ENCODE data around the gene CTDP1. TPM values are rescaled to one million over a fixed set of nuclear protein-coding genes. Genes with fewer than 3 reads are reported as not detected.

The CTDP1 gene
- total RNA-seq, 3 donors from 2014 or later = 15.0 to 21.0 (median 19.9) TPM

DNA sequence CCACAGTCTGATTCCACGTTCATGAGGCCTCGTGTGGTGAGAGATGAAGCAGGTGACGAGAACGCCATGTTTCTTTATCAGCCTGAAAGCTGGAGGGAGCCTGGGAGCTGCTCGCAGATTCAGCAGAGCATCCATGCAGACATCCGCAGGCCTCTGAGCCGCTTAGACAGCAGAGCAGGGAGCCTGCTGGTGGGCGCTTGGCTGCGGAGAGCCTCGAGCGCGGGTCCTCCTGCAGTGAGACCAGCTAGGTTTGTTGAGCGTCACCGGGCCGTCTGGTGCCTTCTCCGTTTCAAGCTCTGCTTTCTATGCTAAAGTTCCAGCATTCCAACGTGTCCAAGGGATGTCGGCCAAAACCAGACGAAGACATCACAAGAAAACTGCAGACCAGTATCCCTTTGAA, 27.6 kb downstream of the CTDP1 start:
- Histone ChIP-seq H3K4me3 (no peak overlapping the region), H3K36me3 (peaks cover 4% of the 10 kb centered on the region), H3K4me1 (no peaks in the 10 kb centered on the region), H3K27ac (no peak overlapping the region), H3K27me3 (no peaks in the 10 kb centered on the region), H3K9me3 (no peaks in the 10 kb centered on the region)
- TF ChIP-seq POLR2A (IDR thresholded peaks at IDR 0.05) = no peak
- no peak for TF ChIP-seq POLR2AphosphoS5 (IDR thresholded peaks at IDR 0.05)
- TF ChIP-seq, protein P1, sequence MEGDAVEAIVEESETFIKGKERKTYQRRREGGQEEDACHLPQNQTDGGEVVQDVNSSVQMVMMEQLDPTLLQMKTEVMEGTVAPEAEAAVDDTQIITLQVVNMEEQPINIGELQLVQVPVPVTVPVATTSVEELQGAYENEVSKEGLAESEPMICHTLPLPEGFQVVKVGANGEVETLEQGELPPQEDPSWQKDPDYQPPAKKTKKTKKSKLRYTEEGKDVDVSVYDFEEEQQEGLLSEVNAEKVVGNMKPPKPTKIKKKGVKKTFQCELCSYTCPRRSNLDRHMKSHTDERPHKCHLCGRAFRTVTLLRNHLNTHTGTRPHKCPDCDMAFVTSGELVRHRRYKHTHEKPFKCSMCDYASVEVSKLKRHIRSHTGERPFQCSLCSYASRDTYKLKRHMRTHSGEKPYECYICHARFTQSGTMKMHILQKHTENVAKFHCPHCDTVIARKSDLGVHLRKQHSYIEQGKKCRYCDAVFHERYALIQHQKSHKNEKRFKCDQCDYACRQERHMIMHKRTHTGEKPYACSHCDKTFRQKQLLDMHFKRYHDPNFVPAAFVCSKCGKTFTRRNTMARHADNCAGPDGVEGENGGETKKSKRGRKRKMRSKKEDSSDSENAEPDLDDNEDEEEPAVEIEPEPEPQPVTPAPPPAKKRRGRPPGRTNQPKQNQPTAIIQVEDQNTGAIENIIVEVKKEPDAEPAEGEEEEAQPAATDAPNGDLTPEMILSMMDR (IDR thresholded peaks at IDR 0.05) = no peak
- intact Hi-C loops (cut with DNase I; ENCODE audit: low total_unique reads) = no loop called here
- no peak for DNase-seq (ENCODE audit: low spot score in 2 of 2)

DNA sequence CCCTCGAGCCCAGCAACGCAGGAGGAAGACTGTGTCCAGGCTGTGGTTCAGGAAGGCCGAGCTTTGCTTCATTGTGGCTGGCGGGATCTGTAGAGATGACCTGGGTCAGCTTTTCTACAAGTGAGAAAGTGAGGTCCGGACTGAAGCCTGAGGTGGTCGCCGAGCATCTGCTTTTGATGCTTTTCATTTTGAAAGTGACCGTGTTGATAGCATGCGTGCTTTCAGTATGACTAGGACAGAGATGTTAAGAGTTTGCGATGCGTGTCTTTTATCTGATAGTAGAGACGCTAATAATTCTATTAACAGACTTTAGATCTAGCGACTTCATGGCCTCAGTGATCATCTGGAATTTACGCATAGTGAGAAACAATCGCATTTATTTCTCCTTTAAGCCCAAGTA, 28.1 kb downstream of the CTDP1 start:
- H3K9me3 ChIP-seq = no peaks in the 10 kb centered on the region
- no peak overlapping the region for H3K27ac ChIP-seq
- H3K27me3 ChIP-seq = no peaks in the 10 kb centered on the region
- TF ChIP-seq POLR2AphosphoS5 (IDR thresholded peaks at IDR 0.05) (no peak), POLR2A (IDR thresholded peaks at IDR 0.05) (no peak)
- H3K4me1 ChIP-seq = no peaks in the 10 kb centered on the region
- no peak for DNase-seq (ENCODE audit: low spot score in 2 of 2)
- intact Hi-C loops (cut with DNase I; ENCODE audit: low total_unique reads) = no loop called here
- peaks cover 4% of the 10 kb centered on the region for H3K36me3 ChIP-seq
- no peak overlapping the region for H3K4me3 ChIP-seq

DNA sequence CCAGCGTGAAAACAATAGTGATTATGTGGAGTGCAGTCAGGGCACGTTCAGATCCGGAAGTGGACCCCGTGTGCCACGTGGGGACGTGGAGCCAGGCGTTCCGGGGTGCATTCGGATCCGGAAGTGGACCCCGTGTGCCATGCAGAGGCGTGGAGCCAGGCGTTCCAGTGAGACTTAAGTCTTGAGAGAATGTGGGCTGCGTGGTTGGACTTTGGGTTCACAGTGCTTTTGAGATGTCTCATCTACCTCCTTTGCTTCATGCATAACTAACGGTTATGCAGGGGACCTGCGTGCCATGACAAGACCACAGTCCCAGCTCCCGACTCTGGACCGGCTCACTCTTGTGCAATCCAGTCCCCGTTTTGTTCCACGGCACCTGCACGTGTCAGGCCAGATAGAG, 28.8 kb downstream of the CTDP1 start:
- H3K27ac ChIP-seq = no peak overlapping the region
- no peaks in the 10 kb centered on the region for H3K4me1 ChIP-seq
- TF ChIP-seq POLR2AphosphoS5 (IDR thresholded peaks at IDR 0.05) = no peak
- no peak for DNase-seq (ENCODE audit: low spot score in 2 of 2)
- intact Hi-C loops (cut with DNase I; ENCODE audit: low total_unique reads) = no loop called here
- H3K9me3 ChIP-seq = no peaks in the 10 kb centered on the region
- no peak overlapping the region for H3K4me3 ChIP-seq
- peaks cover 4% of the 10 kb centered on the region for H3K36me3 ChIP-seq
- H3K27me3 ChIP-seq = no peaks in the 10 kb centered on the region

DNA sequence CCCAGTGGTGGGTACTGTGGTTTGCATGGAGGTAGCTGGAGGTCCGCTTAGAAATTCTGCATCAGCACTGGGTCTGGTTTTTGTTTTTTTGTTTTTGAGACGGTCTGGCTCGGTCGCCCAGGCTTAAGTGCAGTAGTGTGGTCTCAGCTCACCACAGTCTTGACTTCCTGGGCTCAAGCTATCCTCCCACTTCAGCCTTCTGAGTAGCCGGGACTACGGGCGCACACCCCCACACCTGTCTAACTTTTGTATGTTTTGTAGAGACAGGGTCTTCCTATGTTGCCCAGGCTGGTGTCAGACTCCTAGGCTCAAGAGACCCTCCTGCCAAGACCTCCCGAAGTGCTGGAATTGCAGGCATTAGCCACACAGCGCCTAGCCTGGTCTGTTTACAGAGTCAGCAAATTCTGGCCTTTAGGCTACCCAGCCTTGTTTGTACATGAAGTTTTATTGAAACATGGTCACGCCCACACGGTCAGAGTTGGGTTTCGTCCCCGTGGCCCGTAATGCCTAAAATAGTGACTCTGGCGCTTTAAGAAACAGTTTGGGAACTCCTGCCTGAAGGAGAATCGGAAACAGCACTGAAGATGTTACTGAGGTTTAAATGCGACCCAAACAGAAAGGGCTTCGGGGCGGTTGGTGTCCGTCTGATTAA, 32.7 kb downstream of the CTDP1 start:
- TF ChIP-seq, protein P1 (IDR thresholded peaks at IDR 0.05) = no peak
- no peak for TF ChIP-seq POLR2AphosphoS5 (IDR thresholded peaks at IDR 0.05)
- TF ChIP-seq POLR2A (IDR thresholded peaks at IDR 0.05) = no peak
- no peaks in the 10 kb centered on the region for H3K9me3 ChIP-seq
- H3K4me1 ChIP-seq = no peaks in the 10 kb centered on the region
- H3K36me3 ChIP-seq = no peaks in the 10 kb centered on the region
- DNase-seq (ENCODE audit: low spot score in 2 of 2) = no peak
- intact Hi-C loops (cut with DNase I; ENCODE audit: low total_unique reads) = no loop called here
- no peaks in the 10 kb centered on the region for H3K27me3 ChIP-seq
- H3K4me3 ChIP-seq = no peak overlapping the region
- H3K27ac ChIP-seq = no peak overlapping the region

DNA sequence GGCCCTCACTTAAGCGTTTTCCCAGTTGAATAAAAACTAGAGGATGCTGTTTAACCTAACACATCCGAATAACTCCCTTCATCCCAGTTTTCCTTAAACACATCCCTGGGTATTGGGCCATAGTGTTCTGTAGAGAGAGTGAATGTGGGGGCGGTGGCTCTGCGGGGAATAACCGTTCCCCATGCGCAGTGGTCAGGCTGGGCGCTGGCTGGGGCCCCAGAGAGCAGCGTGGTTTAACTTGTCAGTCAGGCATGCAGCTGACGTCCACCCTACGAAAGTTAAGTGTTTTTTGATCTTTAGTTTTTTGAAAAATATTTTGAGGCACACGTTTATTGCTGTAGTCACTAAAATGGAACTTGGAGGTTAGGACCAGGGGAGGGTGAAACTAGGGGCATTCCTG, 33.7 kb downstream of the CTDP1 start:
- Histone ChIP-seq H3K9me3 (no peaks in the 10 kb centered on the region), H3K27me3 (no peaks in the 10 kb centered on the region), H3K4me3 (no peak overlapping the region), H3K4me1 (no peaks in the 10 kb centered on the region), H3K27ac (no peak overlapping the region), H3K36me3 (no peaks in the 10 kb centered on the region)
- intact Hi-C loops (cut with DNase I; ENCODE audit: low total_unique reads) = no loop called here
- TF ChIP-seq POLR2AphosphoS5 (IDR thresholded peaks at IDR 0.05) = no peak
- TF ChIP-seq POLR2A (IDR thresholded peaks at IDR 0.05) = no peak
- TF ChIP-seq, protein P1 (IDR thresholded peaks at IDR 0.05) = no peak
- DNase-seq (ENCODE audit: low spot score in 2 of 2) = no peak

DNA sequence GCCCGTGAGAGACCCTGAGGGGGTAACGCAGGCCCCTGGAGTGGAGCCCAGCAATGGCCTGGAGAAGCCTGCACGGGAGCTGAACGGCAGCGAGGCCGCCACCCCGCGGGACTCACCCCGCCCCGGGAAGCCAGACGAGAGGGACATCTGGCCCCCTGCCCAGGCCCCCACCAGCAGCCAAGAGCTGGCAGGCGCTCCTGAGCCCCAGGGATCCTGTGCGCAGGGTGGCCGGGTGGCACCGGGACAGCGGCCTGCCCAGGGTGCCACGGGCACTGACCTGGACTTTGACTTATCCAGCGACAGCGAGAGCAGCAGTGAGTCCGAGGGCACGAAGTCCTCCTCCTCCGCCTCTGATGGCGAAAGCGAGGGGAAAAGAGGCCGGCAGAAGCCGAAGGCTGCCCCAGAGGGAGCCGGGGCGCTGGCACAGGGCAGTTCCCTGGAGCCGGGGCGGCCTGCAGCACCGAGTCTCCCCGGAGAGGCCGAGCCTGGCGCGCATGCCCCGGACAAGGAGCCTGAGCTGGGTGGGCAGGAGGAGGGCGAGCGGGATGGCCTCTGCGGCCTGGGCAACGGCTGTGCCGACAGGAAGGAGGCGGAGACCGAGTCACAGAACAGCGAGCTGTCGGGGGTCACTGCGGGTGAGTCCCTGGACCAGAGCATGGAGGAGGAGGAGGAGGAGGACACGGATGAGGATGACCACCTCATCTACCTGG, 35.1 kb downstream of the CTDP1 start:
- Histone ChIP-seq H3K27ac (no peak overlapping the region), H3K9me3 (no peaks in the 10 kb centered on the region), H3K4me3 (no peak overlapping the region), H3K27me3 (no peaks in the 10 kb centered on the region), H3K4me1 (no peaks in the 10 kb centered on the region), H3K36me3 (peaks cover 5% of the 10 kb centered on the region)
- intact Hi-C loops (cut with DNase I; ENCODE audit: low total_unique reads) = no loop called here
- no peak for DNase-seq (ENCODE audit: low spot score in 2 of 2)
- TF ChIP-seq POLR2AphosphoS5 (IDR thresholded peaks at IDR 0.05) = no peak
